Amniotic epithelial cell (primary cell): Measurements from ENCODE around the gene ANKS6.

Experiments
- DNase-seq: peaks from one replicate; pipeline ENCODE4 v3.0.0-alpha.2; 2010; ENCODE audit warnings: low read depth

ANKS6 gene

DNA sequence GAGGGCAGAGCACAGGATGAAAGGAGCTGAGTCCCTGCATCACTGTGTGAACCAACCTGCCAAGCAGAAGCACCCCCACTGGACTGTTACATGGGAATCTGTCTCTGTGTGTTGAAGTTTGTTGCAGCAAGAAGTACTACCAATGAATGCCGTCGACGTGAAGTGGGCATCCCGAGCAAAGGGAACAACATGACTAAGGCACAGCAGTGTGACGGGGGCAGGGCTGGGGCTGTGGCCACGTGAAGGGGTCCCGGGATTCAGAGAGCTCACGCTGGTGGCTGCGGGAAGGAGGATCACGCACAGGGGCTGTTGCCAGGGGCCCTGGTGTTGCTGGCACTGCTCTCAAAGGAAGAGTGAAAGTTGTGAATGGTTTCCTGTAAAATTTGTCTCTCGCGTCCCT is 60.1 kb downstream of the ANKS6 start:
- no peak for DNase-seq

DNA sequence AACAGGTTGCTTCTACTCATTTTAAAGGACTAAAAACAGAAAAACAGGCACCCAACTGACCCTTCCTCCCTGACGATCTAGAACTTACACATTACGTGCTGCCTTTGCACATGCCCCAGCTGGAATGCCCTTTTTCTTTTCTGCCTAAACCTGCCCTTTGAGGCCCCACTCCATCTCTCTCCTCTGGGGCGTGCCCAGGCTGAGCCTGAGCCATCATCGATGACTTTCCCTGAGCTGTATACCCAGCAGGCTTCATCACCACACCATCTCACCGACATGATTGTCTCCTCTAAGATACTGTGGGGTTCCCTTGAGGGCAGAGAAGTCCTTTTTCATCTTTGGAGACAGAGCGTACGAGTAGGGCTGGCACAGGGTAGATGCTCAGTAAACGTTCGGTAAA is 63.6 kb downstream of the ANKS6 start:
- no peak for DNase-seq

DNA sequence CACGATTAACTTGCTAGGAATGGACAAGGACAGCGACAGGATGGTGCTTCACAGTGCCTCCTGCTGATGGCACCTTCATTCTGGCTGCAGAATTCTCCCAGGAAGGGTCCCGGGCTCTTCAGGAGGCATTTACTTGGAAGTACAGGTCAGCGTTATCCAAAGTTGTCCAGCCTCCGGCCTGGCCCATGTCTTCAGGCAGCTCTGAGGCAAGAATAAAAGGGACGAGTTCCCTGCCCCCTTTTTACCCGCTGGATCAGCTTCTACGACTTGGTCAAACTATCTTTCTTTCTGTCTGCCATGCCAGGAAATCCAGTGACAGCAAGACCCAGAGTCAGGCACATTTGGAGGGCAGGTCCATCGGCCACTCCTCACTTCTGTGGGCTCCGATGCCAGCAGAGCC is 64.3 kb downstream of the ANKS6 start:
- no peak for DNase-seq

DNA sequence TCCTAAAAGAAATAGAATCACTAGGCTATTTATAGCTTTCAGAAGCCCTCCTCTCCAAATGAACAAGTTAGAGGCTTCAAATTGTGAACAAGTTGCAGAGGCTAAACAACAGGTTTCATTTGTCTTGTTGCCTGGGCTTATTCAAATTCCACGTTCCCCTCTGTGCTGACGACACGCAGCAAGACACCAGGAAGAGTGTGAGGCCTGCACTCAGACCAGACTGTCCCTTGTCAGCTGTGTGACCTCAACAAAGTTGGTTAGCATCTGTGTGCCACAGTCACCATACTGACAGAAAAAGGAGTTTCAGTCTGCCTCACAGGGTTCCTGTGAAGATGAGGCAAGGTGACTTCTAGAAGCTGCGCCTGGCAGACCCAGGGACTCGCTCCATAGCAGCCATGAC is 65.5 kb downstream of the ANKS6 start:
- DNase-seq: no peak

DNA sequence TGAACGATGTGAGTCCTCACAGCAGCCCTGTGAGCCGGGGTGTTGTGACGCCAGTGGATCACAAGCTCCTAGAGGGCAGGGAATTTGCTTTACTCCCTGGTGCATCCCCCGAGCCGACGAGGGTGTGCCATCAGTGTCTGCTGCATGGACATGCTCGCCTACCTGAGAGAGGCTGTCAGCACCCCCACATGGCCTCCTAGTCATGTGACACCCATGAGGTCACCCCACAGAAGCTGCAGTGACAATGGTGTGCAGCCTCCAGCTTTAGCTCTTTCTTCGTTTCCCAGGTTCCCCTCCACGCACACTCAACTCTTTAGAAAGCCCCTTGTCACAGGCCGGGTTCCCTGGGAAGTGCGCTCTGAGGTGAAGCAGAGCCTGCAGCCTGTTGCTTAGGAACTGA is 67.9 kb downstream of the ANKS6 start:
- no peak for DNase-seq

DNA sequence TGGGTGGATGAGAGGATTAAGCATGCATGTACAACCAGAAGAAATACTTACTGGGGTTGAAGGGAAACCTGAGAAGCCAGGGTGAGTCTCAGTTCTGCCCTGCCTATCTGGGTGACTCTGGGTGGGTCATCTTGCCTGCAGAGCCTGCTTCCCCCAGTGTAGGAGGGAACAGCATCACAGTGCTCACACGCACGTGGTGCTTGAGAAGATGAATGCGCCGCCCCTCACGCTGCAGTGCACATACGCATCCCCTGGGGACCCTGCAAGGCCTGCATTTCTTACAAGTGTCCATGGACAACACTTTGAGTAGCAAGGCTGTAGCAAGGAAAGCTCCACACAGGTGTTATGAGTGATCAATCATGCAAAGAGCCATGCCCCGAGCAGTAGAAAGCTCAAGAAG is 68.9 kb downstream of the ANKS6 start:
- no peak for DNase-seq

DNA sequence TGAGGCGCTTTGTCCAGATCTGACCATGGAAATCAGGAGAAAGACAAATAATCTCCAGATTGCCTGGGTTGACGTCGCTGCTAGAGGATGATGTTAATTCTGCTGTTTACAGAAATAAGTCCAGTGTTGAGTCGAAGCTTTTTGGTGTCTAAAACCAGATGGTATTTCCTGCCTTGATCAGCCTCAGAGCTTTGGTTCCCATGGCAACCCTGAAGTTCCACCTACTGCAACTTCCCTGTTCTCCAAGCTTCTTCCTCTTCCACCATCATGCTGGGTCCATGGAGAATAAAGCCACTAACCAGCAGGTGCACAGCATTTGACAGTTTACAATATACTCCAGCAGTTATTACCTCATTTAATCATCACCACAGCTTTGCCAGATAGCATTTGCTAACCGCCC is 69.6 kb downstream of the ANKS6 start:
- peak; percentile 21 for DNase-seq

DNA sequence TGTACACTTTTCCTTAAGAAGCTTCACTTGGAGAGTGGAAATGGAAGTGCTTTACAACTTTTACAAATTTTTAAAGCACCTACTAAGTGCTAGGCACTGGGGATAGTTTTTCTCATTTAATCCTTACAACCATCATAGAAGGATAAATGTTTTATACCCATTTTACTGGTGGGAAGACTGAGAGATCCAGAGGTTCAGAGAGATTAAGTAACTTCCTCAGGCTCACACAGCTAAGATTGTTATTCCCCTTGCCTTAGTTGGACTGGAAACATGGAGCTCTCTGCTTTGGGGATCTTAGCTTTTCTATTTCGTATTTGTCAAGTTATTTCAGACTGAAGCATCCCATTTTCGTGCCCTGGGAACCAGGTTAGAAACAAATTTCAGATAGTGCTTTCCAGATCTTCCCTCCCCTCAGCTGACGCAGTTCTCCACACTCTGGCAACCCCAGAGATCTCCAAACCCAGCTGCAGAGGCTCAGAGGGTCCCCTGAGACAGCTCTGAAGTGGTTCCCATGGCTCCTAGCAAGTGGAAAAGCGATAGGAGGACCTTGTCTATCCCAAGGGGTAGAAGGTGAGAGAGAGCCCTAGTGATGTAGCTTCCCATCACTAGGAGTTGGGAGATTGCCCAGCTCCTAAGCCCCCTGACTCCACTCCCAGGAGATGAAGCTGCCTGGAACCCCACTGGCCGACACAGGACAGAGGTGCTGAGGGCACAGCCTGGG is 71.4 kb downstream of the ANKS6 start:
- DNase-seq: no peak

DNA sequence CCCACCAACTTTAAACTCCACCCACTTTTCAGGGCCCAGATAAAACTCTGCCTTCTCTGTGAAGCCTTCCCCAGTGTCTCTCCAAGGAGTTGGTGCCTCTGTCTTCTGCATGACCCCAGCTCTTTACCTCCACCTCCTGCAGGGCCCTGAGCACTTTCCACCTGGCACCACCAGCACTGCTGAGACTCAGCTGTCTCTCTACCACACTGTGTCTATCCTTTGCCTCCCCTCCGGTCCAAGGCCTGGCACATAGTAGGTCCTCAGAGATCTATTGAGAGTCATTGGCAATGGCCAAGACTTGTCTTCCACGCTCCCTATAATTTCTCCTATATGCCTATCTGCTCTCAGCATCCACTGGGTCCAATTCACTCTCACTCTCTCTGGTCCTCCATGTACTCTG is 74.7 kb downstream of the ANKS6 start:
- DNase-seq: no peak

DNA sequence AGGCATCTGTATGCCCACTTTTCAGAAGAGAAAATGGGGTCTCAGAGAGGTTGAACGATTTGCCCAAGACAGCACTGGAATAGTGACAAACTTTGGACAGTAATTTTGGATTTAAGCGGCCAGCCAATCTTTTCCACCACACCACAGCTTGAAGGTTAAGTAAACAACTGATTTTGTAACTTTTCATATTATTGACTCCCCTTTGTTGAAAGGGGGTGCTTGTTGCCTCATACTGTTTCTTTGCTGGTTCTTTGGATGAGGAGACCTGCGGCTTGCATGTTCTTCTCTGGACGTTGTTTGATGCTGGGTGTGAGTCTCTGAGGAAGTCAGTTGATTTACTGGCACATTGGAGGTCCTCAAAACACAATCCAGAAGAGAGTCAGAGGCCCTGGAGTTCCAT is 76.0 kb downstream of the ANKS6 start:
- DNase-seq: no peak

DNA sequence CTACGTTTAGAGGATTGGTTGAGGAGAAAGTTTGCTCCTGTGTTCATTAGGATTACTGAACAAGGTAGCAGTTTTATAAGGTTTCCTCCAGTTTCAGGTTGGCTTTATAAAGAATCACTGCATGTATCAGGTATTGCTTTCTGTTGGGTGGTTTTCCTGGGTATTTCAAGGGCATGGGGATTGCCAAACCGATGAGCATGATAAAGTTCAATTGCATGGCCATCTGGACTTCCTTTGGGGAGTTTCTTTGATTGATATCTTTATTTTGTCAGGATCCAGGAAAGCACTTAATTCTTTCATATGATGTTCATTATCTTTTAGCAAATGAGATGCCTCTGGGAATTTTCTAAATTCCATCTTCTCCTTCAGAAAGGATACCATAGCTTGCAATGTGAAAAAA is 77.3 kb downstream of the ANKS6 start:
- no peak for DNase-seq

DNA sequence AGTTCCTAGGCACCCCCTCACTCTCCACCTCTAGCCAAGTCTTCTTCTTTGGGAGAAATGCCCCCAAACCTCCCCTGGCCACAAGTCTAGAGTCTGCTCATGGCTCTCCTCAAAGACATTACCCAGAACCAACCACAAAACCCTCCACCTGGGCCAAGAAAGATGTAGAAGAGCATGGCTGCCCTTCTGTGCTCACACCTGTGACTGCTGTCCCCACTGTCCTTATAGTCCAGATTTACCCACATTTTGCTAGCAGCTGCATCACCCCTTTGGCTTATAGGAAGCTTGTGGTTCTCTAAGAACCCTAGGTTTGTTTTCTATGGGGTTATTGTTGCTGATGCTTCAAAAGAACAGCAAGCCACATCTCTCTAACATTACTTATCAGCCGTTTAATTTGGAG is 81.5 kb downstream of the ANKS6 start:
- DNase-seq: no peak

DNA sequence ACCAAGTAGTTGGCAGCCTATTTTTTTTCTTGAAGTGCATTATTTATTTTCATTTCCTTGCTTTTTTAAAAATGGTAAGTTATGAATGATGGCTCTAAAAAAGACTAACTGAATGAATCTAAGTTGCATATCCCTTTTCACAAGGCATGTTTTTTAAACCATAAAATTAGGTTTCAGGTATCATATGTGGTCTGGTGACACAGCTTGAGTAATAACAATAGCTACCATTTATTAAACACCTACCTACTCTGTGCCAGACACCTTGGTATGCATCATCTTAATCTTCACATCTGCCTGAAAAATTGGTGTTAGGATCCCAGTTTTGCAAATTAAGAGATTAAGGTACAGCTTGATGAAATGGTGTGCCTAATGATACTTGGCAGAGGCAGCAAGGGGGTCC is 83.4 kb downstream of the ANKS6 start:
- no peak for DNase-seq

DNA sequence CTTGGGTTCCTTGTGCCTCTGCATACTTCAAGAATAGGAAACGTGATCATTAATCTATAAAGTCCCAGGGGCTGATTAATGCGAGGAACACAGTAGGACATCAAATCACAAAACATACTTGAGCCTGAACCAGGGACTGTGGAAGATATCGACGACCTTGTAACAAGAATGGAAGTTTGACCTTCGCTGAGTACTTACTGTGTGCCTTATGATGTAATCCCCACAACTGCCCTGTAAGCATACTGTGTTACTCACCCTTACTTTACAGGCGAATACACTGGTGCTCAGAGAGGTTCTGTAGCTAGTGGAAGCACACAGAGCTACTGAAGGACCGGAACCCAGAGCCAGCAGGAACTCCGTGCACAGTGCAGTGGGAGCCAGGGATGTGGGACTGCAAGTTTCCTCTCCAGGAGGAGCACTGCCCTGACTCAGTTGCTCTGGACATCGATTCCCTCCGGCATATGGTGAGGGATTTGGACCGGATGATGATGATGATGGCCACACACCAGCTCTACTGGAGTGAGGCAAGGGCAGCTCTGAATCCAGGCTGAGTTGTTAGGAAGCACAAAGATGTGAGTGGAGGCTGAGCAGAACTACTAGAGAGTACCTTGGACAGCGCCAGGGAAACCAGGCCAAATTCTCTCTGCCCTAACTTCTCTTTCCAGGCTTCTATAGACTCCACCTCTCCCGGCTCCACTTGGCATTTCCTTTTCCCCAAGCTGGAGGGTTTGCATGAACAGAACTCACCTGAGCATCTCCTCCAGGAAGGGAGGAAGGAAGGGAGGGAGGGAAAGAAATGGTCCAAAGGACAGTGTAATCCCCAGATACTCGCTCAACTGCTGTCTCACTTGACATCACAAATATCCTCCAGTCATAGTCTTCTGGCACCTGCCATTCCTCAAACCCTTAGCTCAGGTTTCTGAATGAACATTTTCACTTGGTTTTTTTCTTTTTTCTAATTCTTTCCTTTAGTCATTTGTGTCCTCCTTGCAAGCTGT is 86.1 kb downstream of the ANKS6 start:
- peak; percentile 73 for DNase-seq

DNA sequence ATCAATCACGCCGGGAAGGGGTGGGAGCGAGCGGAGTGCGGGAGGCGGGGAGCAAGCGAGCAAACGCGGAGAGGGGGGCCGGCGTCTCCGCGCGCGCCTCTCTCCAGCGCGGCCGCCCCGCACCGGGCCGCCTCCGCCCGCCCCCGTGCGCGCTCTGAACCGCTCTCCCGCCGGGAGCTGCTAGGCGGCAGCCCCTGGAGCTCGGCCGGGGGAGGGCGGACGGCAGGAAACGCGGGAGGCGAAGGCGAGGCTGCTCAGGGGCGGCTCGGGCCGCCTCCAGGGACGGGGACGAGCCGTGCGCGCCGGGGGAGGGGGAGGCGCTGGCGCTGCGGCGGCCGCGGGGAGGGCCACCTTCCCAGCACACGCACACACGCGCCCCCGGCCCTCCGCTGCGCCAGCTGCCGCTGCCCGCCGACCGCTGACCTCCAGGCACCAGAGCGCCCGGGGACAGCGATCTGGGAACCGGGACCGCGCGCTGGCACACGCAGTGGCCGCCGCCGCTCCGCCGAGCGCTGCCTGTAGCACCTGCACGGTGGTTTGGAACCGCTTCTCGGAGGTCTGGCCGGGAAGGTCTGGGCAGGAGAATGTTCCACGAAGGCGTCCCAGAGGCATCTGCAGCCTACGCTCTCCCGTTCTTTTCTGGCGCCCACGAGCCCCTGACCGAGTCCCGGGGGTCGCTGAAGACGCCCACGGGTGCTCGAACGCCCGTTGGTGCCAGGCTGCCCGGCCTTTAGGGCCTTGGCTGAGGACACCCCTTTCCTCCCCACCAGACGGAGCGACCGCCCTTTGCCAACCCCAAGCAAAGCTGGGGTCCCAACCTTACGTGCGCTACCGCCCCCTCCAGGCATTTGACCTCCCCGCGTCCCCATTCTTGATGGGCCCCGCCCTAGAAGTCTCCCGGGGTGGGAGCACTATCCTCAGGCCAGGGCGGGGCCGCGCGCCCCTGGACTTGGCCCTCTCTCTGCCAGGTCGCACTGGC is 87.1 kb downstream of the ANKS6 start, which contains the start of gene GABBR2:
GABBR2 (minus strand) TSS at position 3 of the 979 bp plus-strand sequence. CDS start 198 bp downstream, outside the sequence.
- no peak for DNase-seq

DNA sequence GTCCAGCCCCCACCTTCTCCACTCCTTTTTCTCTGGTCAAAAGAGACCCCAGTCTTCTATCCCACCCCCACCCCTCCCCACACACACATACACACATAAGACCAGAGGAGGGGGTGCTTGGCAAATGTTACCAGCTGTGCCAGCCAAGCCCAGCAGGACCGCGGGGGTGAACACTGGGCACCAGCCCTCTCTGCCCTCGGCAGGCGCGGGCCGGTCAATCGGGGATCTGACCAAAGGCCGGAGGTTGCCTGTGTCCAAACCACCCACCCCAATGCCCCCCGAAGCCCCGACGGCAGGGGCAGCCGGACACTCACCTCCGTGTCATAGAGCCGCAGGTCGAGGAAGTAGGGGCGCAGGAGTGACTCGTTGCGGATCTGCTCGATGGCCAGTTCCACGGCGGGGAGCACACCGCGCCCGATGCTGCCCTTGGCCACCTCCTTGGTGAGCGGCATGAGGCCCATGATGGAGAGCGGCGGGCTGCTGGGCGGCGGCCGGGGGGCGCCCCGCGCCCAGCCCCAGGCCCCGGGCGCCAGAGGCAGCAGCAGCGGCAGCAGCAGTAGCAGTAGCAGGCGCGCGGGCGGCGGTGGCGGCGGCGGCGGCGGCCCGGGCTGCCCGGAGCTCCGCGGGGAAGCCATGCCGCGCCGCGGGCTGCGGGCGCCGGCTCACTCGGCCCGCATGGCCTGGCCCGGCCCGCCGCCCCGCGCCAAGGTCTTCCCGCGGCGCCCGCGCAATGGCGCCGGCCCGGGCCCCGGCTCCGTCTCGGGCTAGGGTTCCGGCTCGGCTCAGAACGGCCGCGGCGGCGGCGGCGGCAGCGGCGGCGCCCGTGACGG is 88.0 kb downstream of the ANKS6 start:
- no peak for DNase-seq

DNA sequence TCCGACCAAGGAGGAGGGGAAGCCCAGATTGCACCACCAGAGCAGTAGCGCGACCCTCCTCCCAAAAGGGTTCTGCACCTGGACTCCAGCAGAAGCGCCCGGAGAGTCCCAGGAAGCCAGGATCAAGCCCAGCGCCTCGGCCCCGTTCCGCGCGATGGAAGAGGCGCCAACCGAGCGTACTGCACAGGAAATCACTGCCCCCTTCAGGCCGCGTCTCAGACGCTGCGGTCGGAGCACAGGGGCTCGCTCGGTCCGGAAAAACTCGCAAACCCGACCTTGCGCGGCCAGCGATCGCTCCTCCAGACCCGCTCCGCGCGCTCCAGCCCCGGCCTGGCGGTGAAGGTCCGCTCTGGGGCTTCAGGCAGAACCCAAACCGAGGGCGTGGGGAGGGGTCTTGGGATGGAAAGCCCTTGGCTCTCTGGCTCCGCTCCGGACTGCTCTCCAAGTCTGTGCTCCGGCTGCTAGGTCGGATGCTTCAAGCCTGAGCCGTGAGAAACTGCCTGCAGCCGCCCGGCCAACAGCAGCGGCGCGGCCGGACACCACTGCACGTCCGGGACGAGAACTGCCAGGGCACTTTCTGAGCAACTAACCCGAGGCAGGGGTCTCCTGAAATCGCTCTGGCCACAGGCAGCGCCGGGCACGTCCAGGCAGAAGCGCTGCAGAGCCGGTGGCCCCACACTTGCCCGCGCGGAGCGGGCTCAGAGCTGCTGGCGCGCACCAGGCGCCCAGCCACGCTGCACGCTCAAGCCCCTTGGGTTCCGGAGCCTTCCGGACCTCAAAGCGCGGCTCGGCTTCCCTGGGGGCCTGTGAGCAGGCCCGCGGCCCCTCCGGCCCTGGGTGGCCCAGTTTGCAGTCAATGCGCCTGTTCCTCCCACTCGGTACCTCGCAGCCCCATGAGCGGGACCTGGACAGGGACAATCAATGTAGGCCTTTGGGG is 88.9 kb downstream of the ANKS6 start:
- DNase-seq: peak; percentile 72

DNA sequence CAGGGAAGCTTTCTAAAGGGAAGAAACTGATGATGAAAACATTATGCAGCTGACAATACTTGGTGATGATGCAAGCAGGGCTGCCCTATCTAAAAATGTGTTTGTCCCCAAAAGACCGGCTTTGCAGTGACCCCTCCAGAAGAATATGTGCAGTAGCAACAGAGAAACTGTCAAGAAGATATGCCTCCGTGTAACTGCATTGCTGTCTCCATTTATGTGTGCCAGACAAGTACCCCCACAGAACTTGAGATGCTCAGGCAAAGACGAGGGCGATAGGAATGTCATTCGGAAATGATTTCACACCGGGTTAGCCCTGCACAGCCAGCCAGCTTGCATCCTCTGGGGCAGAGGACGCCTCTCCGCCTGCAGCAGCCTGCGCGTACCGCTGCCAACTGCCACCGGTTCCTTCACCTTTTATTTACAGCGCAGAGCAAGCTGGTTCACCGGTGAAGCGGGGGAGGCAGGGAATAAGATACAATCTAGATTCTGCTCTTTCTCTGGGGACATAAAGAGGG is 89.6 kb downstream of the ANKS6 start:
- no peak for DNase-seq

DNA sequence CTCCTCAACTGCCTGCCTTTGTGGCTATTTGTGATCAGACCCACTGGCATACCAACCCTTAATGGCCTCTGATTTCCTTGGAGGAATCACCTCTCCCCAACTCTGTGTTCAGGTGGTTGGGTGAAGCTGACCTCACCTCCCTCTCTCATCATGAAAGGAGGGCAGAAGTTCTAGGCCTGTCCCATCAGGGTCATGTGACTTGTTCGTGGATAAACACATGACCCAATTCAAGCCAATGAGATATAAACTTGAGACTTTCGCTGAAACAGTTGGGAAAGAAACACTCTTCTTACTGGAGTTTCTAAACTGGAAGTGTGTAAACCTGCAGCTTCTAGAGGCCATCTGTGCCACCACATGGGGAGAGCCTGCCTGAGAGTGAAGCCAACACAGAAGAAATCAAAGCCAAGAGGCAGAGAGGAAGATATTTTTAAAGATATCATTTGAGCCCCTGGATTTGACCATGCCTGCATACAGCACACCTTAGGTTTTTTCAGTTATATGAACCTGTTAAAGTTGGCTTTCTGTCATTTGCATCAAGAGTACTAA is 93.4 kb downstream of the ANKS6 start:
- DNase-seq: no peak
